ENCODE data around the gene ARHGAP26. TPM values are rescaled to one million over a fixed set of nuclear protein-coding genes. Genes with fewer than 3 reads are reported as not detected.

Gene ARHGAP26
- total RNA-seq, 1 donor from 2014 or later: 42.1 TPM

DNA sequence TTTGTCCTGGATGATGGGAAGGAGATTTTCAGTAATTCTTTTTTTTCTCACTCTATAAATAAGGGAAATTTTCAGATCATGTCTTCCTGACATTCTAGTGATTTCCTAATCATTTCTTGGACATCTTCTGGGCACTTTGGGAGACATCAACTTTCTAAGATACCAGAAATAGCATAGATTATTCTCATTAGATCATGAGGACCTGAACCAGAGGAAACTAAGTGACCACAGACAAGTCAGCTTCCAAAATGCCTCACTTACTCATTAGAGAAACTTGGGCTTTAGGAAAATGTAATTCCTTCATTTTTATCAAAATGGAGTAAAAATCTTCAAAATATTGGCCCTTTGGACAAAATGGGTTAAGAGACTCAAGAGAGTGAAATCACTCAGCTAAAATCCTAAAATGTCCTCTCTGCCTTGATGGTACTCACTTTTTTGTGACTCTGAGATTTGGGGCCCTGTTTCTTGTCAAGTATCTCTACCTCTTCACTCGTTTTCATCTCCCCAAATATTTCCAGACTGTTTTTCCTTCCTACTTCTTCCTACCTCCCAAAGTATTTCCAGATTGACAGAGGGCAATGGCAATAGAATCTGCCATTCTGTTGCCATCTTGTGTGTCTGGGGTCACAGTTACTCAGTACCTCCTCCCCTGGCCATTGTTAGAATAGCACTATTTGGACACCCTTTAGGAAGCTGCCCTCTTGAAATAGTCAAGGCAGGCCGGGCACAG lies 438.8 kb downstream of the ARHGAP26 start:
- peaks cover 27% of the 10 kb centered on the region for H3K4me1 ChIP-seq
- TF ChIP-seq, protein P1, sequence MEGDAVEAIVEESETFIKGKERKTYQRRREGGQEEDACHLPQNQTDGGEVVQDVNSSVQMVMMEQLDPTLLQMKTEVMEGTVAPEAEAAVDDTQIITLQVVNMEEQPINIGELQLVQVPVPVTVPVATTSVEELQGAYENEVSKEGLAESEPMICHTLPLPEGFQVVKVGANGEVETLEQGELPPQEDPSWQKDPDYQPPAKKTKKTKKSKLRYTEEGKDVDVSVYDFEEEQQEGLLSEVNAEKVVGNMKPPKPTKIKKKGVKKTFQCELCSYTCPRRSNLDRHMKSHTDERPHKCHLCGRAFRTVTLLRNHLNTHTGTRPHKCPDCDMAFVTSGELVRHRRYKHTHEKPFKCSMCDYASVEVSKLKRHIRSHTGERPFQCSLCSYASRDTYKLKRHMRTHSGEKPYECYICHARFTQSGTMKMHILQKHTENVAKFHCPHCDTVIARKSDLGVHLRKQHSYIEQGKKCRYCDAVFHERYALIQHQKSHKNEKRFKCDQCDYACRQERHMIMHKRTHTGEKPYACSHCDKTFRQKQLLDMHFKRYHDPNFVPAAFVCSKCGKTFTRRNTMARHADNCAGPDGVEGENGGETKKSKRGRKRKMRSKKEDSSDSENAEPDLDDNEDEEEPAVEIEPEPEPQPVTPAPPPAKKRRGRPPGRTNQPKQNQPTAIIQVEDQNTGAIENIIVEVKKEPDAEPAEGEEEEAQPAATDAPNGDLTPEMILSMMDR (IDR thresholded peaks at IDR 0.05): no peak
- H3K27ac ChIP-seq: no peak overlapping the region
- ATAC-seq (no peak), DNase-seq (no peak)
- no peak overlapping the region for H3K4me3 ChIP-seq
- H3K36me3 ChIP-seq: no peaks in the 10 kb centered on the region
- intact Hi-C loops (cut with DNase I): no loop called here
- H3K9me3 ChIP-seq: no peaks in the 10 kb centered on the region
- H3K27me3 ChIP-seq (ENCODE audit: low read depth): no peaks in the 10 kb centered on the region

DNA sequence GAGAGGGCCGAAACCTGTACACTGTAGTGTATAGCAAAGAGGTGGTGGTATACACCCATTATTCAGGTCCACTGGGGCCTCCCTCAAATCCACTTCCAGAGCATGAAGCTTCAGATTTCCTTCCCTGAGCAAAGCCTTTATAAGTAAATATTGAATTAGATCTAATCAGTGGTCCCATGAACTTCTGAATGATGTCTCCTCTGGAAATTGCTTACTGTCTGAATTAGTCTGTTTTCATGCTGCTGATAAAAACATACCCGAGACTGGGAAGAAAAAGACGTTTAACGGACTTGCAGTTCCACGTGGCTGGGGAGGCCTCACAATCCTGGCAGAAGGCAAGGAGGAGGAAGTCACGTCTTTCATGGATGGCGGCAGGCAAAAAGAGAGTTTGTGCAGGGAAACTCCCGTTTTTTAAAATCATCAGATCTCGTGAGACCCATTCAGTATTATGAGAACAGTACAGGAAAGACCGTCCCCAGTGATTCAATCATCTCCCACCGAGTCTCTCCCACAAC lies 439.8 kb downstream of the ARHGAP26 start:
- intact Hi-C loops (cut with DNase I): no loop called here
- Histone ChIP-seq H3K9me3 (no peaks in the 10 kb centered on the region), H3K4me1 (peaks cover 27% of the 10 kb centered on the region), H3K36me3 (peaks cover 2% of the 10 kb centered on the region), H3K27ac (no peak overlapping the region), H3K27me3 (ENCODE audit: low read depth) (no peaks in the 10 kb centered on the region), H3K4me3 (no peak overlapping the region)
- TF ChIP-seq, protein P1 (IDR thresholded peaks at IDR 0.05): no peak
- DNase-seq (no peak), ATAC-seq (no peak)

DNA sequence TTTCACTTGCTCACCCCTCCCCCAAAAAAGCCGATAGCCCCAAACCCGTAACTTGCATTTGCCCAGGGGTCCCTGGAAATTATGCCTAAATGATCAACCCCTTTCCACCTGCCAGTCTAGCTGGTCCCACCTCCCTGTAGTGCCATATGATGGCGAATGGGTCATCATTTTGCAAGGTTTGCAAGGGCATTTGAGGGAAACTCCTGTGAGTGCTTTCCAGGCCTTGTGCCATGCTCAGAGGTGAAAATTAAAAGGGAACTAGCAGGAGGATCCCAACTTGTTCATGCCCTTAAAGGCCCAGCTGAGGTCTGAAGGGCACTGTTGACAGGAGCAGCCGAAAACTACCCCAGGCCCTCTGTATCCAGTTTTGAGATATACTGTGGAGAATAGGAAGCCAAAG lies 440.4 kb downstream of the ARHGAP26 start:
- intact Hi-C loops (cut with DNase I): no loop called here
- no peak for DNase-seq
- TF ChIP-seq, protein P1 (IDR thresholded peaks at IDR 0.05): no peak

DNA sequence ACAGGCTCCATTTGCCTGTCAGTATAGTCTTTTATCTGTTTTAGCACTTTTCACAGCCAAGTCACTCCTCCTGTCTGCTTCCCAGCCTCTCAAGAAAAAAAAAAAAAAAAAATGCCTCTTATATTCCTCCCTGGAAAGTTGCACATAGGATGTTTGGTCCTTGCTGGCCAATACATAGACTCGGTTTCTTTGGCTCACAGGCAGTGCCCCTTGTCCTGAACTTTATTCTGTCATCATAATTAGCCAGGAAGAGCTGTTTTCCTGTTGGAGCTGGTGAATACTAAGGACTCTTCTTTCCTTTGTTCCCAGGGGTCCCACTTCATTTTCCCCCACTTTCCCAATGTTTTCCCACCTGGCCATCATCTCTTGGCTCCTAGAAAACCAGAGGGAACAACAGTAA lies 442.1 kb downstream of the ARHGAP26 start:
- TF ChIP-seq, protein P1 (IDR thresholded peaks at IDR 0.05): no peak
- intact Hi-C loops (cut with DNase I): no loop called here
- H3K9me3 ChIP-seq: no peaks in the 10 kb centered on the region
- H3K36me3 ChIP-seq: peaks cover 5% of the 10 kb centered on the region
- ATAC-seq (no peak), DNase-seq (no peak)
- peaks cover 37% of the 10 kb centered on the region for H3K4me1 ChIP-seq
- H3K4me3 ChIP-seq: no peak overlapping the region
- H3K27ac ChIP-seq: no peak overlapping the region
- H3K27me3 ChIP-seq (ENCODE audit: low read depth): no peaks in the 10 kb centered on the region

More for the DNA sequence above, 440.4 kb downstream of the ARHGAP26 start:
- H3K9me3 ChIP-seq: no peaks in the 10 kb centered on the region
- no peak for ATAC-seq
- H3K27ac ChIP-seq: no peak overlapping the region
- H3K27me3 ChIP-seq (ENCODE audit: low read depth): no peaks in the 10 kb centered on the region
- H3K4me1 ChIP-seq: peaks cover 27% of the 10 kb centered on the region
- H3K4me3 ChIP-seq: no peak overlapping the region
- peaks cover 5% of the 10 kb centered on the region for H3K36me3 ChIP-seq

DNA sequence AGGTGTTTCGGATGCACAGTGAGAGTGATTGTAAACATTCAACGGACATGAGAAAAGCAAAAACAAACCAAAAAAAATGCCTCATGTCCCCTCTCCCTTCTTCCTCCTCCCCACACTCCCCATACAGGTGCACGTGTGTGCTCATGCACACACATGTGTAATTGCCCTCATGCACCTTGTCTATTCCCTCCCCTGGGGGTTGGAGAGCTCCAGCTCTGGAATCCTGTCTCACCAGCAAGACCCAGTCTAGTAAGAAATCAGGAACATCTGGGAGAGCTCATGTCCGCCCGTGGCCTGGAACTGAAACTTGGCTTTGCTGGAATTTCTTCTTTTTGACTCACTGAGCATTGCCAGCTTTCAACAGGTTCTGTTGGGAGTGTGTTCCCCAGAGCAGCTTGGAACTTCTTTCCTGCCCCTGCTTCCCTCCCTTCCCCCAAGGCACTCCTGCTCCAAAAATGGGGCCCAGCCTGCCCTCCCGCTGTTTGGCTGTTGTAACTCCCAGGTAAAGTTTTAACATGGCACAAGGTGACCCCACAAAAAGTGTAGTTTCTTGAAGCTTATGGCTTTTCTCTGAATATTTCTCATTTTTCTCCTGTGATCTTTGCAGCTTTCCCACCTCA lies 443.2 kb downstream of the ARHGAP26 start:
- ATAC-seq: no peak
- intact Hi-C loops (cut with DNase I): no loop called here
- peaks cover 31% of the 10 kb centered on the region for H3K4me1 ChIP-seq
- H3K4me3 ChIP-seq: no peak overlapping the region
- TF ChIP-seq, protein P1 (IDR thresholded peaks at IDR 0.05): no peak
- H3K9me3 ChIP-seq: no peaks in the 10 kb centered on the region
- H3K27ac ChIP-seq: no peak overlapping the region
- DNase-seq: no peak
- peaks cover 5% of the 10 kb centered on the region for H3K36me3 ChIP-seq
- no peaks in the 10 kb centered on the region for H3K27me3 ChIP-seq (ENCODE audit: low read depth)
